ENCODE data around the gene TUBGCP6. TPM values are rescaled to one million over a fixed set of nuclear protein-coding genes. Genes with fewer than 3 reads are reported as not detected.

TUBGCP6 gene
- total and polyA plus RNA-seq, 2 donors (not counting 1 experiment from before 2014, with no cell fraction given), result 137 to 178 TPM

DNA sequence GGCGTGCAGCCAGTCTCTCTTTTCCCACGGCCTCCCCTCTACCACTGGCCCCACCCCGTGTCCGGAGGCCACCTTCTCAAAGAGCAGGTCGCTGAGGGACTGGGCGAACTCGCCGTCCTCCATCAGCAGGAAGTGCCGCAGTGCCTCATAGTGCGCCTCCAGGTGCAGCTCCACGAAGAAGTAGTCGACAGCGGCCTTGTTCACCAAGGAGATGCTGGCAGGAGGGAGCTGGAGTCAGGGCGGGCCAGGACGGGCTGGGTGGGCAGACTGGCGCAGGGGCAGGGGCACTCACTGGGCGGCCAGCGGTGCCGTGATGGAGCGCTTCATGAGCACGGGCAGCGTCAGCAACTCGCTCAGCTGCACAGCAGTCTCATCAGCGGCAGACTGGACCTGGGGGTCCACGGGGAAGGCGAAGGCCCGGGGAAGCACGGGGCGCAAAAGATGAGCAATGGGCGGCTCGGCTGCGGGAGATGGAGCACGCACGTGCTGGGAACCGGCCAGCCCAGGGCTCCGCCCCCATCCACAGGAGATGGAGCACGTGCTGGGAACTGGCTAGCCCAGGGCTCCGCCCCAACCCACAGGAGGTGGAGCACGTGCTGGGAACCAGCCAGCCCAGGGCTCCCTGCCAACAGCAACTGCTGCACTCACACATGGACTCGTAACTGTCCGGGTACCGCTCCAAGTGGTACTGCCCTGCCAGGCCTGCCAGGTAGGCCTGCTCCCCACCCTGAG, 25.7 kb downstream of the TUBGCP6 start:
- 80% methylated on average over 42 of the region's 42 CpGs for WGBS (ENCODE audit: insufficient coverage)
- Histone ChIP-seq H3K79me2 (ENCODE audit: control insufficient read depth, insufficient read depth, low read length) (no peaks in the 10 kb centered on the region), H3K9me3 (ENCODE audit: control extremely low read depth in 1 of 3, control insufficient read depth in 2 of 3, insufficient read depth in 1 of 3, low read length in 2 of 3) (no peaks in the 10 kb centered on the region), H3K4me1 (ENCODE audit: control insufficient read depth in 2 of 2, insufficient read depth in 2 of 2, low read length in 2 of 2) (no peaks in the 10 kb centered on the region), H4K20me1 (ENCODE audit: control insufficient read depth, insufficient read depth, low read length, poor library complexity, severe bottlenecking) (peaks cover 14% of the 10 kb centered on the region), H2AFZ (ENCODE audit: insufficient read depth, low read depth, low read length, poor library complexity, severe bottlenecking) (no peak overlapping the region), H3K4me2 (replicated peaks; ENCODE audit: low read depth, low read length, poor library complexity, severe bottlenecking) (no peak overlapping the region), H3K9ac (ENCODE audit: low read length) (no peak overlapping the region), H3K4me3 (ENCODE audit: control extremely low read depth in 1 of 5, extremely low read depth in 1 of 5, insufficient read depth in 1 of 5, low read depth in 2 of 5, low read length in 4 of 5) (no peak overlapping the region), H3K36me3 (replicated peaks in 1 of 2; ENCODE audit: control extremely low read depth in 1 of 2, control insufficient read depth in 1 of 2, extremely low read depth in 1 of 2, insufficient read depth in 2 of 2, low read length in 1 of 2) (peaks cover 0 to 78% of the 10 kb centered on the region in 2 experiments), H3K27me3 (replicated peaks in 1 of 4; ENCODE audit: control extremely low read depth in 1 of 4, control insufficient read depth in 3 of 4, insufficient read depth in 4 of 4, low read length in 3 of 4) (no peaks in the 10 kb centered on the region), H3K27ac (ENCODE audit: low read length in 2 of 2) (no peak overlapping the region)
- TF ChIP-seq, protein P1, sequence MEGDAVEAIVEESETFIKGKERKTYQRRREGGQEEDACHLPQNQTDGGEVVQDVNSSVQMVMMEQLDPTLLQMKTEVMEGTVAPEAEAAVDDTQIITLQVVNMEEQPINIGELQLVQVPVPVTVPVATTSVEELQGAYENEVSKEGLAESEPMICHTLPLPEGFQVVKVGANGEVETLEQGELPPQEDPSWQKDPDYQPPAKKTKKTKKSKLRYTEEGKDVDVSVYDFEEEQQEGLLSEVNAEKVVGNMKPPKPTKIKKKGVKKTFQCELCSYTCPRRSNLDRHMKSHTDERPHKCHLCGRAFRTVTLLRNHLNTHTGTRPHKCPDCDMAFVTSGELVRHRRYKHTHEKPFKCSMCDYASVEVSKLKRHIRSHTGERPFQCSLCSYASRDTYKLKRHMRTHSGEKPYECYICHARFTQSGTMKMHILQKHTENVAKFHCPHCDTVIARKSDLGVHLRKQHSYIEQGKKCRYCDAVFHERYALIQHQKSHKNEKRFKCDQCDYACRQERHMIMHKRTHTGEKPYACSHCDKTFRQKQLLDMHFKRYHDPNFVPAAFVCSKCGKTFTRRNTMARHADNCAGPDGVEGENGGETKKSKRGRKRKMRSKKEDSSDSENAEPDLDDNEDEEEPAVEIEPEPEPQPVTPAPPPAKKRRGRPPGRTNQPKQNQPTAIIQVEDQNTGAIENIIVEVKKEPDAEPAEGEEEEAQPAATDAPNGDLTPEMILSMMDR (IDR thresholded peaks at IDR 0.05), result no peak
- TF ChIP-seq EZH2 (IDR thresholded peaks at IDR 0.05; ENCODE audit: borderline replicate concordance, insufficient read depth, low read depth, low read length, poor library complexity, severe bottlenecking), result no peak
- ATAC-seq (ENCODE audit: low read depth), result no peak
- no peak overlapping the region for H3K4me3 Mint-ChIP-seq
- CTCF ChIA-PET, result interaction anchor here (0.7 to 3.5 kb wide), 2 partner anchors 13 to 69 kb away, joined by 3 to 11 read pairs; no protein-coding TSS in a partner anchor
- no peak overlapping the region for H3K27ac Mint-ChIP-seq
- POLR2A ChIA-PET, result interaction anchor here (0.6 kb wide), 1 partner anchor 283 kb away, joined by 4 read pairs; no protein-coding TSS in a partner anchor
- no peaks in the 10 kb centered on the region for H3K9me3 Mint-ChIP-seq (ENCODE audit: insufficient read depth)
- peaks cover 2% of the 10 kb centered on the region for H3K4me1 Mint-ChIP-seq
- no peak for DNase-seq
- H3K27me3 Mint-ChIP-seq, result no peaks in the 10 kb centered on the region
- intact Hi-C loops (cut with micrococcal nuclease), result no loop called here

Measured in B cell (primary cell).